Calu3 (cell line): ENCODE data around the gene PARD3. TPM values are rescaled to one million over a fixed set of nuclear protein-coding genes. Genes with fewer than 3 reads are reported as not detected.

Experiments
- BruUV-seq: library from RNA; stranded (reverse); fragments of 400-500 nt; replicated peaks from 2 replicates; lab custom pipeline; 2021; lab: Mats Ljungman, UMichigan
- CTCF ChIA-PET: fragments of 300-600 bp; sonication (Branson Sonifier 250); formaldehyde crosslinking; loops from one replicate; lab custom pipeline; 2022; ENCODE audit warnings: antibody characterized with exemption; lab: Charles Lee
- DNase-seq: peaks from one replicate; pipeline ENCODE4 v3.0.0; 2022
- H3K27ac Mint-ChIP-seq: one replicate; pipeline ENCODE4 v1.8.0; 2022; ENCODE audit warnings: mixed read lengths; ENCODE audit not compliant: unreplicated experiment
- H3K27me3 Mint-ChIP-seq: one replicate; pipeline ENCODE4 v1.8.0; 2022; ENCODE audit warnings: mixed read lengths; ENCODE audit not compliant: unreplicated experiment
- H3K36me3 Mint-ChIP-seq: one replicate; pipeline ENCODE4 v1.8.0; 2022; ENCODE audit warnings: mild to moderate bottlenecking, moderate library complexity, mixed read lengths; ENCODE audit not compliant: insufficient read depth, unreplicated experiment
- H3K4me1 Mint-ChIP-seq: one replicate; pipeline ENCODE4 v1.8.0; 2022; ENCODE audit warnings: mild to moderate bottlenecking, low read depth, mixed read lengths; ENCODE audit not compliant: unreplicated experiment
- H3K4me3 Mint-ChIP-seq: one replicate; pipeline ENCODE4 v1.8.0; 2022; ENCODE audit warnings: mild to moderate bottlenecking, low read depth, moderate library complexity, mixed read lengths; ENCODE audit not compliant: unreplicated experiment
- H3K9me3 Mint-ChIP-seq: one replicate; pipeline ENCODE4 v1.8.0; 2022; ENCODE audit warnings: low read depth, mixed read lengths; ENCODE audit not compliant: unreplicated experiment
- intact Hi-C: fragments of 100-400 bp; cut with micrococcal nuclease; formaldehyde crosslinking; loops from one replicate; pipeline ENCODE4 v1.10.0; 2022; ENCODE audit not compliant: unreplicated experiment
- total RNA-seq: library from RNA; stranded (reverse); gene quantifications from 2 replicates; pipeline ENCODE4 v1.2.3, GENCODE V29; 2022
- TF ChIP-seq, protein P1 (sequence below): fragments of 200-600 bp; IDR thresholded peaks from one replicate; pipeline ENCODE4 v1.8.0; 2022; ENCODE audit warnings: antibody characterized with exemption; ENCODE audit not compliant: unreplicated experiment

PARD3 gene
- total RNA-seq, 1 experiment from 2014 or later = 62.4 TPM

- BruUV-seq = no TSS peak
Observed at GRCh38 chr10:34101001-34101400, 714.1 kb downstream of the PARD3 start.

DNA sequence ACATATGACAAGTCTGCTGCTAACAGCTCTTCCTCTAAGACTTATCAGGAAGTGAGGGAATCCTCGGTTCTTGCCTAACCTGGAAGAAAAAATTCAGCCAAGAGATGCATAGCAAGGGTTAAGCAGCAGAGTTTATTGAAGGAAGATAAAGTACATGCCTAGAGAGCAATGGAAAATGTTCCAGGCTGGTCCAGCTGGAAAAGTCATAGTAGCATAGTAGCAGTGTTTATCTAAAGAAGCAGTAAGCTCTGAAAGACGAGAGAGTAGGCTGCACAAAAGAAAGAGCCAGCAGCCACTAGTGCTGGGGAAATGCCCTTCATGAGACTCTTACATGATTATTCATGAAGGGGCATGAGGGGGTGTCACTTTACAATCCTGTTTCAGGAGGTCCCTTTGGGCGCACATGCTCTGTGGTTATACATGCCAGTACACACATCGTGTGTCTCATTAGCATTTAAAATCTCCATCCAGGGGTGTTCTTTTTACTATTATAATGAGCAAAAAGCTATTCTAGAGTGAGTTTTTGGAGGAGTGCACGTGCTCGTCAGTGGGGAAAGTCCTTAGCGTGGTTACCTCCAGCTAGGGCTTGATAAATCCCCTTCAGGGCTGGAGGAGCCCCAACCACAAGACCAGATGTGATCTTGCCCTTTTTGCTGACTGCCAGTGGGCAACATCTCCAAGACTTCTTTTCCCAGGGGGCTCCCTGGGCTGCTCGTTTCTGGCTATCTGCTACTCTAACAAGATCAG, 716.1 kb downstream of the PARD3 start:
- no peaks in the 10 kb centered on the region for H3K36me3 Mint-ChIP-seq

More at GRCh38 chr10:34101001-34101400, 714.1 kb downstream of the PARD3 start:
- DNase-seq = no peak
- Mint-ChIP-seq H3K4me3 (no peak overlapping the region), H3K4me1 (no peaks in the 10 kb centered on the region), H3K27ac (no peak overlapping the region), H3K36me3 (no peaks in the 10 kb centered on the region), H3K27me3 (no peaks in the 10 kb centered on the region), H3K9me3 (peaks cover 3% of the 10 kb centered on the region)
- intact Hi-C loops = no loop called here
- TF ChIP-seq, protein P1, sequence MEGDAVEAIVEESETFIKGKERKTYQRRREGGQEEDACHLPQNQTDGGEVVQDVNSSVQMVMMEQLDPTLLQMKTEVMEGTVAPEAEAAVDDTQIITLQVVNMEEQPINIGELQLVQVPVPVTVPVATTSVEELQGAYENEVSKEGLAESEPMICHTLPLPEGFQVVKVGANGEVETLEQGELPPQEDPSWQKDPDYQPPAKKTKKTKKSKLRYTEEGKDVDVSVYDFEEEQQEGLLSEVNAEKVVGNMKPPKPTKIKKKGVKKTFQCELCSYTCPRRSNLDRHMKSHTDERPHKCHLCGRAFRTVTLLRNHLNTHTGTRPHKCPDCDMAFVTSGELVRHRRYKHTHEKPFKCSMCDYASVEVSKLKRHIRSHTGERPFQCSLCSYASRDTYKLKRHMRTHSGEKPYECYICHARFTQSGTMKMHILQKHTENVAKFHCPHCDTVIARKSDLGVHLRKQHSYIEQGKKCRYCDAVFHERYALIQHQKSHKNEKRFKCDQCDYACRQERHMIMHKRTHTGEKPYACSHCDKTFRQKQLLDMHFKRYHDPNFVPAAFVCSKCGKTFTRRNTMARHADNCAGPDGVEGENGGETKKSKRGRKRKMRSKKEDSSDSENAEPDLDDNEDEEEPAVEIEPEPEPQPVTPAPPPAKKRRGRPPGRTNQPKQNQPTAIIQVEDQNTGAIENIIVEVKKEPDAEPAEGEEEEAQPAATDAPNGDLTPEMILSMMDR = no peak
- CTCF ChIA-PET = no interaction called here

DNA sequence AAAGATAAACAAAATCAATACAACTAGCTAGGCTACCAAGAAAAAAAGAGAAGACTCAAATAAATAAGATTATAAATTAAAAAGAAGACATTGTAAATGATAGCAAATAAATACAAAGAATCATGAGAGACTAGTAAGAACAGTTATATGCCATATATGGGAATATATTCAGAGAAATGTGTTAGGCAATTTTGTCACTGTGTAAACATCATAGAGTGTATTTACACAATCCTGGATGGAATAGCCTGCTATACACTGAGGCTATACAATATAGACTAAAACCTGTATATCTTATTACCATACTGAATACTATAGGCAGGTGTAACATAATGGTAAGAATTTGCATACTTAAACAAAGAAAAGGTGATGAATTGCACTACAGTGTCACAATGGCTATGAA, 717.4 kb downstream of the PARD3 start:
- CTCF ChIA-PET = no interaction called here
- intact Hi-C loops = no loop called here
- H3K36me3 Mint-ChIP-seq = no peaks in the 10 kb centered on the region
- H3K4me3 Mint-ChIP-seq = no peak overlapping the region
- no peaks in the 10 kb centered on the region for H3K4me1 Mint-ChIP-seq
- TF ChIP-seq, protein P1 = no peak
- no peak overlapping the region for H3K27ac Mint-ChIP-seq
- no peaks in the 10 kb centered on the region for H3K27me3 Mint-ChIP-seq
- DNase-seq = no peak
- no TSS peak for BruUV-seq
- H3K9me3 Mint-ChIP-seq = peaks cover 8% of the 10 kb centered on the region

More for the DNA sequence above, 716.1 kb downstream of the PARD3 start:
- BruUV-seq = no TSS peak
- Mint-ChIP-seq H3K9me3 (peaks cover 8% of the 10 kb centered on the region), H3K4me1 (no peaks in the 10 kb centered on the region), H3K27me3 (no peaks in the 10 kb centered on the region), H3K27ac (no peak overlapping the region), H3K4me3 (no peak overlapping the region)
- CTCF ChIA-PET = interaction anchor here (0.7 to 0.8 kb wide), 2 partner anchors 11 to 20 kb away, joined by 3 read pairs; no protein-coding TSS in a partner anchor
- intact Hi-C loops = no loop called here
- DNase-seq = no peak
- TF ChIP-seq, protein P1 = no peak

DNA sequence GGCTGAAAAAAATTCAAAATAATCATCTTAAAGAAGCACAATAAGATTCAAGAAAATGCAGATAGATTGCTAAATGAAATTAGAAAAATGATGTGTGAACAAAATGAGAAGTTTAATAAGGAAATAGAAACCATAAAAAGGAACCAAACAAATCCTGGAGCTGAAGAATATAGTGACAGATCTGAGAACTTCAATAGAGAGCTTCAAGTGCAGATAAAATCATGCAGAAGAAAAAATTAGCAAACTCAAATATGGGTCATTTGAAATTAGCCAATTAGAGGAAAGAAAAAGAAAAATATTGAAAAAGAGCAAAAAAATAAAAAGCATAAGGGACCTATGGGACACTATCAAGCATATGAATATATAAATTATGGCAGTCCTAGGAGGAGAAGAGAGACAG, 720.1 kb downstream of the PARD3 start:
- no peak for DNase-seq
- Mint-ChIP-seq H3K4me3 (no peak overlapping the region), H3K27ac (no peak overlapping the region), H3K27me3 (no peaks in the 10 kb centered on the region), H3K9me3 (peaks cover 8% of the 10 kb centered on the region), H3K4me1 (no peaks in the 10 kb centered on the region), H3K36me3 (no peaks in the 10 kb centered on the region)
- intact Hi-C loops = no loop called here
- CTCF ChIA-PET = no interaction called here
- TF ChIP-seq, protein P1 = no peak
- no TSS peak for BruUV-seq
